ENCODE measurements around the gene FBXO34. TPM values are rescaled to one million over a fixed set of nuclear protein-coding genes. Genes with fewer than 3 reads are reported as not detected.

Gene FBXO34
- total and polyA plus RNA-seq, 2 of the 13 experiments (the other 11 are each of a cell fraction or from before 2014, with no cell fraction given) = 8.8 to 13.5 TPM

- FAIRE-seq = no peak
- BruUV-seq (replicated peaks) = no TSS peak
- ATAC-seq = no peak
- 94% methylated on average over 5 of the region's 5 CpGs for WGBS (ENCODE audit: low lambda C conversion rate)
- Histone ChIP-seq H4K20me1 (ENCODE audit: insufficient read depth, low read length) (no peaks in the 10 kb centered on the region), H2AFZ (ENCODE audit: low read length) (no peak overlapping the region), H3K4me1 (ENCODE audit: insufficient read depth, low read length) (no peaks in the 10 kb centered on the region), H3K9me3 (ENCODE audit: low read length) (no peaks in the 10 kb centered on the region), H3K4me3 (replicated peaks in 1 of 3; ENCODE audit: insufficient read depth in 1 of 3, low read depth in 2 of 3, low read length in 3 of 3) (no peak overlapping the region), H3K4me2 (ENCODE audit: low read depth, low read length) (no peak overlapping the region), H3K36me3 (replicated peaks in 1 of 2; ENCODE audit: control insufficient read depth in 1 of 2, insufficient read depth in 2 of 2, low read length in 2 of 2) (peaks cover 4 to 13% of the 10 kb centered on the region in 2 experiments; a peak in 3 of 5 replicates), H3K79me2 (ENCODE audit: insufficient read depth, low read length) (peaks cover 33% of the 10 kb centered on the region), H3K27ac (ENCODE audit: extremely low read length, insufficient read depth, low read length) (no peak overlapping the region), H3K27me3 (ENCODE audit: control insufficient read depth in 1 of 2, insufficient read depth in 2 of 2, low read length in 2 of 2) (no peaks in the 10 kb centered on the region), H3K9ac (ENCODE audit: insufficient read depth, low read depth, low read length) (no peak overlapping the region)
- ChIA-PET CTCF (ENCODE audit: low intra/inter-chr PET ratio, low total read pairs) (no interaction called here), POLR2A (no interaction called here)
- TF ChIP-seq TCF7L2 (IDR thresholded peaks at IDR 0.05; ENCODE audit: low read depth, low read length) (no peak), ZSCAN5A (CRISPR knock-in tag; IDR thresholded peaks at IDR 0.05; ENCODE audit: borderline replicate concordance) (no peak), CSRNP1 (CRISPR knock-in tag; IDR thresholded peaks at IDR 0.05) (no peak), EP300 (IDR thresholded peaks at IDR 0.05; ENCODE audit: low read depth in 2 of 2, low read length in 2 of 2) (no peak), EP300 (CRISPR knock-in tag; IDR thresholded peaks at IDR 0.05; ENCODE audit: borderline replicate concordance) (no peak), ARNT (IDR thresholded peaks at IDR 0.05) (no peak), SNAPC4 (CRISPR knock-in tag; IDR thresholded peaks at IDR 0.05) (no peak), HOXA7 (CRISPR knock-in tag; IDR thresholded peaks at IDR 0.05) (no peak)
- in situ Hi-C loops (cut with HindIII; ENCODE audit: extremely low pct_ligation_motif_present, low pct_unique_long_range_greater_than_20kb) = no loop called here
- DNase-seq (ENCODE audit: low spot score) = no peak
- intact Hi-C loops (cut with micrococcal nuclease; ENCODE audit: unreplicated experiment) = no loop called here
Measured at GRCh38 chr14:55398679-55399078, 127.5 kb downstream of the FBXO34 start.

All from HepG2 (cell line).